PC-3 (cell line): ENCODE results near the gene CCT5.

Experiments
- CTCF ChIP-seq: fragments of 300-600 bp; sonication (generic); conservative IDR thresholded peaks from 2 replicates; pipeline ENCODE4 v1.5.1; 2017; ENCODE audit warnings: antibody characterized with exemption, low read depth, mild to moderate bottlenecking, low read length
- EZH2phosphoT487 ChIP-seq: fragments of 300-600 bp; sonication (generic); IDR thresholded peaks from 2 replicates; pipeline ENCODE4 v1.6.1; 2018; ENCODE audit warnings: mild to moderate bottlenecking, antibody characterized with exemption, low read length, borderline replicate concordance

GRCh38 chr5:10275460-10275859 lies 25.4 kb downstream of the CCT5 start:
- TF ChIP-seq CTCF: no peak
- no peak for TF ChIP-seq EZH2phosphoT487
